ENCODE results near the gene DDX39B. TPM values are rescaled to one million over a fixed set of nuclear protein-coding genes. Genes with fewer than 3 reads are reported as not detected.
"Not testable (repeated sequence)": the region's sequence is repeated elsewhere in the genome, so short reads cannot be mapped to it uniquely, and the experiment has no call there.

DDX39B gene
- total RNA-seq, 1 experiment from 2014 or later = 565 TPM

DNA sequence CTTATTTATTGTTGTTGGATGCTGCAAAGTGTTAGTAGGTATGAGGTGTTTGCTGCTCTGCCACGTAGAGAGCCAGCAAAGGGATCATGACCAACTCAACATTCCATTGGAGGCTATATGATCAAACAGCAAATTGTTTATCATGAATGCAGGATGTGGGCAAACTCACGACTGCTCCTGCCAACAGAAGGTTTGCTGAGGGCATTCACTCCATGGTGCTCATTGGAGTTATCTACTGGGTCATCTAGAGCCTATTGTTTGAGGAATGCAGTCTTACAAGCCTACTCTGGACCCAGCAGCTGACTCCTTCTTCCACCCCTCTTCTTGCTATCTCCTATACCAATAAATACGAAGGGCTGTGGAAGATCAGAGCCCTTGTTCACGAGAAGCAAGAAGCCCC, 31.8 kb downstream of the DDX39B start:
- Mint-ChIP-seq H3K9me3 (ENCODE audit: unreplicated experiment) (no peaks in the 10 kb centered on the region), H3K36me3 (ENCODE audit: insufficient read depth, unreplicated experiment) (peaks cover 25% of the 10 kb centered on the region), H3K4me3 (ENCODE audit: unreplicated experiment) (no peak overlapping the region), H3K27me3 (ENCODE audit: insufficient read depth, unreplicated experiment) (no peaks in the 10 kb centered on the region), H3K4me1 (ENCODE audit: insufficient read depth, unreplicated experiment) (no peaks in the 10 kb centered on the region), H3K27ac (ENCODE audit: low read depth, unreplicated experiment) (no peak overlapping the region)
- POLR2A ChIA-PET = no interaction called here
- intact Hi-C loops (cut with micrococcal nuclease) = no loop called here
- TF ChIP-seq, protein P1, sequence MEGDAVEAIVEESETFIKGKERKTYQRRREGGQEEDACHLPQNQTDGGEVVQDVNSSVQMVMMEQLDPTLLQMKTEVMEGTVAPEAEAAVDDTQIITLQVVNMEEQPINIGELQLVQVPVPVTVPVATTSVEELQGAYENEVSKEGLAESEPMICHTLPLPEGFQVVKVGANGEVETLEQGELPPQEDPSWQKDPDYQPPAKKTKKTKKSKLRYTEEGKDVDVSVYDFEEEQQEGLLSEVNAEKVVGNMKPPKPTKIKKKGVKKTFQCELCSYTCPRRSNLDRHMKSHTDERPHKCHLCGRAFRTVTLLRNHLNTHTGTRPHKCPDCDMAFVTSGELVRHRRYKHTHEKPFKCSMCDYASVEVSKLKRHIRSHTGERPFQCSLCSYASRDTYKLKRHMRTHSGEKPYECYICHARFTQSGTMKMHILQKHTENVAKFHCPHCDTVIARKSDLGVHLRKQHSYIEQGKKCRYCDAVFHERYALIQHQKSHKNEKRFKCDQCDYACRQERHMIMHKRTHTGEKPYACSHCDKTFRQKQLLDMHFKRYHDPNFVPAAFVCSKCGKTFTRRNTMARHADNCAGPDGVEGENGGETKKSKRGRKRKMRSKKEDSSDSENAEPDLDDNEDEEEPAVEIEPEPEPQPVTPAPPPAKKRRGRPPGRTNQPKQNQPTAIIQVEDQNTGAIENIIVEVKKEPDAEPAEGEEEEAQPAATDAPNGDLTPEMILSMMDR (IDR thresholded peaks at IDR 0.05; ENCODE audit: unreplicated experiment) = no peak
- DNase-seq (ENCODE audit: unreplicated experiment) = no peak
- CTCF ChIA-PET = no interaction called here
- BruUV-seq (replicated peaks) = no TSS peak

DNA sequence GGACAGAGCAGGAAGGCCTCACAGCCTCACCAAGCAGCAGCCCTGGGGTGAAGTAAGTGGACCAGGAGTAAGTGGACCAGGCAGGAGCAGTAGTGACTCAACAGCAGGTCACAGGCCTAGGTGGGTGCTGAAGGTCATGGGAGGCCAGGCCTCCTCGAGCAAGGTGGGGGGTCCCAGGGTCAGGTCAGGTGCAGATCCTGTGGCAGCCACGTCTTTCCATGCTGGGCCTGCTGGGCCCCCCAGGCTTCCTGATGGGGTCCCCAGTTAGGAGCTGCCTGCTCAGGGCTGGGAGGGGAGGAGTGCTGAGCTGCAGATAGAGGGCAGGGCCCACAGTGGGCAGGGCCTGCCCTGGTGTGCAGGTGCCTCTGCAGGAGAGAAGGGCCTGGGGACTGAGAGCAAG, 32.8 kb downstream of the DDX39B start:
- BruUV-seq (replicated peaks); H3K4me3 Mint-ChIP-seq (ENCODE audit: unreplicated experiment); CTCF ChIA-PET; H3K4me1 Mint-ChIP-seq (ENCODE audit: insufficient read depth, unreplicated experiment); DNase-seq (ENCODE audit: unreplicated experiment); H3K27me3 Mint-ChIP-seq (ENCODE audit: insufficient read depth, unreplicated experiment); H3K9me3 Mint-ChIP-seq (ENCODE audit: unreplicated experiment); H3K27ac Mint-ChIP-seq (ENCODE audit: low read depth, unreplicated experiment); intact Hi-C loops (cut with micrococcal nuclease); POLR2A ChIA-PET: not testable (repeated sequence)
- peaks cover 25% of the 10 kb centered on the region for H3K36me3 Mint-ChIP-seq (ENCODE audit: insufficient read depth, unreplicated experiment)

DNA sequence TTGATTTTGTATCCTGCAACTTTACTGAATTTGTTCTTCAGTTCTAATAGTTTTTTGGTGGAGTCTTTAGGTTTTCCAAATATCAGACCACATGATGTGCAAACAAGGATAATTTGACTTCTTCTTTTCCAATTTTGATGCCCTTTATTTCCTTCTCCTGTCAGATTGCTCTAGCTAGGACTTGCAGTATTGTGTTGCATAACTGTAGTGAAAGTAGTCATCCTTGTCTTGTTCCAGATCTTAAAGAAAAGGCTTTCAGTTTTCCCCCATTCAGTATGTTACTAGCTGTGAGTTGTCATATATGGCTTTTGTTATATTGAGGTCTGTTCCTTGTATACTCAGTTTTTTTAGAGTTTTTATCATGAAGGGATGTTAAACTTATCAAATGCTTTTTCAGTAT, 39.2 kb downstream of the DDX39B start:
- DNase-seq (ENCODE audit: unreplicated experiment) = no peak
- CTCF ChIA-PET = no interaction called here
- Mint-ChIP-seq H3K36me3 (ENCODE audit: insufficient read depth, unreplicated experiment) (peaks cover 12% of the 10 kb centered on the region), H3K27me3 (ENCODE audit: insufficient read depth, unreplicated experiment) (no peaks in the 10 kb centered on the region), H3K4me1 (ENCODE audit: insufficient read depth, unreplicated experiment) (peaks cover 16% of the 10 kb centered on the region), H3K4me3 (ENCODE audit: unreplicated experiment) (no peak overlapping the region), H3K9me3 (ENCODE audit: unreplicated experiment) (no peaks in the 10 kb centered on the region), H3K27ac (ENCODE audit: low read depth, unreplicated experiment) (no peak overlapping the region)
- BruUV-seq (replicated peaks) = no TSS peak
- POLR2A ChIA-PET = interaction anchor here (0.7 to 2.9 kb wide), 4 partner anchors 27 to 39 kb away, joined by 3 to 19 read pairs (median 3); partner anchors contain the start of gene DDX39B
- intact Hi-C loops (cut with micrococcal nuclease) = no loop called here
- TF ChIP-seq, protein P1 (IDR thresholded peaks at IDR 0.05; ENCODE audit: unreplicated experiment) = no peak

GRCh38 chr6:31499648-31500047, 42.2 kb downstream of the DDX39B start:
- H3K9me3 Mint-ChIP-seq (ENCODE audit: unreplicated experiment); intact Hi-C loops (cut with micrococcal nuclease); H3K36me3 Mint-ChIP-seq (ENCODE audit: insufficient read depth, unreplicated experiment); H3K27me3 Mint-ChIP-seq (ENCODE audit: insufficient read depth, unreplicated experiment); BruUV-seq (replicated peaks); DNase-seq (ENCODE audit: unreplicated experiment); H3K27ac Mint-ChIP-seq (ENCODE audit: low read depth, unreplicated experiment): not testable (repeated sequence)
- ChIA-PET POLR2A (interaction anchor here (1.3 to 7.6 kb wide), 2 partner anchors 41 to 48 kb away, joined by 5 to 173 read pairs; partner anchors contain the start of genes DDX39B and NFKBIL1), CTCF (interaction anchor here (0.6 kb wide), 1 partner anchor 47 kb away, joined by 3 read pairs; the partner anchor contains the start of gene ATP6V1G2)
- Mint-ChIP-seq H3K4me1 (ENCODE audit: insufficient read depth, unreplicated experiment) (peaks cover 39% of the 10 kb centered on the region), H3K4me3 (ENCODE audit: unreplicated experiment) (peak overlapping the region; percentile 78)

- TF ChIP-seq, protein P1 (IDR thresholded peaks at IDR 0.05; ENCODE audit: unreplicated experiment) = no peak
- Mint-ChIP-seq H3K4me3 (ENCODE audit: unreplicated experiment) (peak overlapping the region; percentile 78), H3K27ac (ENCODE audit: low read depth, unreplicated experiment) (no peak overlapping the region), H3K27me3 (ENCODE audit: insufficient read depth, unreplicated experiment) (no peaks in the 10 kb centered on the region), H3K36me3 (ENCODE audit: insufficient read depth, unreplicated experiment) (peaks cover 5% of the 10 kb centered on the region), H3K9me3 (ENCODE audit: unreplicated experiment) (no peaks in the 10 kb centered on the region), H3K4me1 (ENCODE audit: insufficient read depth, unreplicated experiment) (peaks cover 41% of the 10 kb centered on the region)
- no TSS peak for BruUV-seq (replicated peaks)
- ChIA-PET CTCF (no interaction called here), POLR2A (interaction anchor here (1.3 to 7.6 kb wide), 3 partner anchors 42 to 165 kb away, joined by 5 to 173 read pairs (median 7); partner anchors contain the start of genes DDX39B, GPANK1 and NFKBIL1)
- DNase-seq (ENCODE audit: unreplicated experiment) = no peak
- intact Hi-C loops (cut with micrococcal nuclease) = loop anchor here (1.0 kb wide), 1 partner anchor 43 kb away; no protein-coding TSS in a partner anchor
Observed at GRCh38 chr6:31498748-31499147, 43.1 kb downstream of the DDX39B start.

All from MCF 10A (cell line).